H1 (cell line): ENCODE results near the gene GADD45A. TPM values are rescaled to one million over a fixed set of nuclear protein-coding genes. Genes with fewer than 3 reads are reported as not detected.

Source experiments
- CTCF ChIA-PET: fragments of 300-600 bp; sonication (Branson Sonifier 250); formaldehyde crosslinking; loops from one replicate; lab custom pipeline; 2021; ENCODE audit not compliant: partially characterized antibody; lab: Charles Lee
- POLR2A ChIA-PET: fragments of 300-600 bp; sonication (Branson Sonifier 250); formaldehyde crosslinking; loops from one replicate; lab custom pipeline; 2021; ENCODE audit warnings: inconsistent platforms; ENCODE audit not compliant: partially characterized antibody; lab: Charles Lee
- DNase-seq, 2 experiments: peaks; one replicate each; pipeline versions ENCODE4 v3.0.0 to v3.0.0-alpha.2; 2010 to 2022; ENCODE audit warnings: low spot score in 2 of 2, low read depth in 1 of 2, mixed read lengths in 1 of 2
- FAIRE-seq: peaks from 2 replicates; lab custom pipeline; 2011; peaks lifted over from hg19 to GRCh38; lab: Jason Lieb, UNC
- H2AFZ ChIP-seq: 2 replicates; pipeline ENCODE4 v1.8.1; 2012; ENCODE audit warnings: low read length, inconsistent platforms
- H2AK5ac ChIP-seq: 2 replicates; pipeline ENCODE4 v1.6.1; 2013; ENCODE audit warnings: low read depth, low read length
- H2BK120ac ChIP-seq: replicated peaks from 2 replicates; pipeline ENCODE3; 2013; ENCODE audit warnings: low read depth, low read length, inconsistent platforms
- H2BK12ac ChIP-seq: 2 replicates; pipeline ENCODE4 v1.6.1; 2013; ENCODE audit warnings: low read depth, low read length
- H2BK15ac ChIP-seq: 2 replicates; pipeline ENCODE4 v1.6.1; 2013; ENCODE audit warnings: low read length
- H2BK20ac ChIP-seq: 2 replicates; pipeline ENCODE4 v1.6.1; 2013; ENCODE audit warnings: low read length
- H2BK5ac ChIP-seq: 2 replicates; pipeline ENCODE4 v1.6.1; 2013; ENCODE audit warnings: low read depth, low read length
- H3K14ac ChIP-seq: 2 replicates; pipeline ENCODE4 v1.6.1; 2013; ENCODE audit warnings: inconsistent platforms; ENCODE audit not compliant: insufficient read length
- H3K18ac ChIP-seq: 2 replicates; pipeline ENCODE4 v1.6.1; 2013; ENCODE audit warnings: low read length; ENCODE audit errors: extremely low read depth
- H3K23ac ChIP-seq: 2 replicates; pipeline ENCODE4 v1.6.1; 2013; ENCODE audit warnings: inconsistent platforms; ENCODE audit not compliant: insufficient read length
- H3K23me2 ChIP-seq: 2 replicates; pipeline ENCODE4 v1.6.1; 2013; ENCODE audit warnings: low read depth, low read length
- H3K27ac ChIP-seq: 2 replicates; pipeline ENCODE4 v1.6.1; 2011; ENCODE audit warnings: low read depth, low read length, inconsistent platforms
- H3K27me3 ChIP-seq, 4 experiments: replicated peaks in 1 of 4; 1 replicate in 1 of 4; 2 replicates in 3 of 4; pipeline versions ENCODE4 v1.6.1 to v1.8.1; 2011 to 2013; ENCODE audit warnings: low read length in 3 of 4, mild to moderate bottlenecking in 3 of 4, inconsistent platforms in 2 of 4, mixed read lengths in 2 of 4, moderate library complexity in 1 of 4; ENCODE audit not compliant: control insufficient read depth in 3 of 4, insufficient read depth in 3 of 4; ENCODE audit errors: extremely low read depth in 1 of 4
- H3K36me3 ChIP-seq, 4 experiments: 2 replicates each; pipeline versions ENCODE4 v1.6.1 to v1.8.1; 2011 to 2013; ENCODE audit warnings: mild to moderate bottlenecking in 4 of 4, low read length in 3 of 4, moderate library complexity in 2 of 4, control low read depth in 1 of 4, inconsistent platforms in 1 of 4; ENCODE audit not compliant: insufficient read depth in 4 of 4, control insufficient read depth in 2 of 4
- H3K4ac ChIP-seq: replicated peaks from 2 replicates; pipeline ENCODE3; 2013; ENCODE audit warnings: low read length, low read depth, mixed read lengths, inconsistent platforms; ENCODE audit not compliant: insufficient read length
- H3K4me1 ChIP-seq, 4 experiments: replicated peaks in 1 of 4; 1 replicate in 1 of 4; 2 replicates in 3 of 4; pipeline versions ENCODE4 v1.6.1 to v1.8.1; 2011 to 2013; ENCODE audit warnings: low read length in 3 of 4, inconsistent platforms in 2 of 4, mixed read lengths in 1 of 4; ENCODE audit not compliant: insufficient read depth in 4 of 4, control insufficient read depth in 3 of 4
- H3K4me2 ChIP-seq, 2 experiments: 2 replicates each; pipeline versions ENCODE4 v1.6.1 to v1.8.1; 2011 to 2013; ENCODE audit warnings: low read depth in 2 of 2, low read length in 2 of 2, control low read depth in 1 of 2, inconsistent platforms in 1 of 2, mild to moderate bottlenecking in 1 of 2; ENCODE audit not compliant: insufficient read depth in 1 of 2
- H3K4me3 ChIP-seq, 4 experiments: fragments of 200-600, 300-600 bp in 1 of 4; sonication (generic), shearing (Covaris generic), sonication (Bioruptor Twin) in 1 of 4; 2 replicates each; pipeline versions ENCODE4 v1.5.1 to v1.8.1; 2011 to 2016; ENCODE audit warnings: low read length in 4 of 4, low read depth in 3 of 4, control low read depth in 2 of 4, inconsistent platforms in 2 of 4, mild to moderate bottlenecking in 2 of 4, mixed read lengths in 1 of 4, moderate library complexity in 1 of 4; ENCODE audit not compliant: insufficient read depth in 2 of 4; ENCODE audit errors: extremely low read depth in 1 of 4
- H3K56ac ChIP-seq: replicated peaks from 2 replicates; pipeline ENCODE3; 2013; ENCODE audit warnings: low read depth, mild to moderate bottlenecking, mixed read lengths, low read length, inconsistent platforms; ENCODE audit not compliant: insufficient read length
- H3K79me1 ChIP-seq: 2 replicates; pipeline ENCODE4 v1.6.1; 2013; ENCODE audit warnings: low read depth, low read length, control low read depth
- H3K79me2 ChIP-seq, 2 experiments: 2 replicates each; pipeline versions ENCODE4 v1.6.1 to v1.8.1; 2012 to 2013; ENCODE audit warnings: low read length in 2 of 2, mild to moderate bottlenecking in 2 of 2, inconsistent platforms in 1 of 2; ENCODE audit not compliant: insufficient read depth in 2 of 2, control insufficient read depth in 1 of 2
- H3K9ac ChIP-seq, 4 experiments: replicated peaks in 1 of 4; 1 replicate in 1 of 4; 2 replicates in 3 of 4; pipeline versions ENCODE4 v1.6.1 to v1.8.1; 2011 to 2013; ENCODE audit warnings: low read depth in 3 of 4, low read length in 3 of 4, control low read depth in 2 of 4, mild to moderate bottlenecking in 2 of 4, moderate library complexity in 2 of 4, inconsistent platforms in 1 of 4; ENCODE audit errors: extremely low read depth in 1 of 4
- H3K9me3 ChIP-seq, 2 experiments: 2 replicates each; pipeline versions ENCODE4 v1.6.1 to v1.8.1; 2012 to 2013; ENCODE audit warnings: mild to moderate bottlenecking in 2 of 2, moderate library complexity in 2 of 2, control low read depth in 1 of 2, inconsistent platforms in 1 of 2, low read depth in 1 of 2, low read length in 1 of 2, mixed read lengths in 1 of 2; ENCODE audit not compliant: insufficient read depth in 2 of 2
- H4K20me1 ChIP-seq, 2 experiments: replicated peaks in 1 of 2; 2 replicates each; pipeline versions ENCODE3 to v1.8.1; 2011 to 2013; ENCODE audit warnings: inconsistent platforms in 2 of 2, low read length in 2 of 2, mild to moderate bottlenecking in 1 of 2; ENCODE audit not compliant: insufficient read depth in 2 of 2, control insufficient read depth in 1 of 2
- H4K5ac ChIP-seq: 2 replicates; pipeline ENCODE4 v1.6.1; 2013; ENCODE audit warnings: low read length, low read depth, mixed read lengths, inconsistent platforms; ENCODE audit not compliant: insufficient read length
- H4K8ac ChIP-seq: 2 replicates; pipeline ENCODE4 v1.8.0; 2013; ENCODE audit warnings: mild to moderate bottlenecking, moderate library complexity, low read length, inconsistent platforms; ENCODE audit not compliant: insufficient read depth; ENCODE audit errors: extremely low read depth
- H4K91ac ChIP-seq: replicated peaks from 2 replicates; pipeline ENCODE3; 2013; ENCODE audit warnings: low read length, mixed read lengths, inconsistent platforms; ENCODE audit not compliant: insufficient read length
- ASH2L ChIP-seq: fragments of 200-600, 300-600 bp; sonication (generic); IDR thresholded peaks from one replicate; pipeline ENCODE4 v1.7.1; 2017; ENCODE audit warnings: low read length
- ATF2 ChIP-seq: IDR thresholded peaks from 2 replicates; pipeline ENCODE4 v1.6.1; 2012; ENCODE audit warnings: low read length, inconsistent platforms
- BACH1 ChIP-seq: IDR thresholded peaks from 2 replicates; pipeline ENCODE4 v1.6.1; 2012; ENCODE audit warnings: low read length, improper control_type of control experiment
- KDM4A ChIP-seq: IDR thresholded peaks from one replicate; pipeline ENCODE4 v1.7.1; 2012; ENCODE audit warnings: low read depth, mild to moderate bottlenecking, moderate library complexity, low read length, inconsistent platforms; ENCODE audit not compliant: severe bottlenecking
- NANOG ChIP-seq: IDR thresholded peaks from 2 replicates; pipeline ENCODE4 v1.6.1; 2011; ENCODE audit warnings: low read length, low read depth, mild to moderate bottlenecking, inconsistent platforms; ENCODE audit not compliant: insufficient read depth, poor library complexity, severe bottlenecking
- WGBS, 2 experiments: shearing (Covaris generic) in 1 of 2; methylation state at CpG; one replicate each; pipeline versions ENCODE4 v1.1.6 to v1.1.7; 2013 to 2015; ENCODE audit warnings: low lambda C conversion rate in 2 of 2, mixed read lengths in 2 of 2, inconsistent platforms in 1 of 2, low coverage in 1 of 2, missing lambda C conversion rate in 1 of 2; ENCODE audit not compliant: insufficient replicate concordance in 2 of 2, insufficient coverage in 1 of 2, insufficient read length in 1 of 2; ENCODE audit errors: extremely low coverage in 1 of 2, missing lambda C conversion rate in 1 of 2; 5-methylcytosine and 5-hydroxymethylcytosine counted together
- polyA plus RNA-seq, 7 experiments: library from polyadenylated mRNA; depleted of rRNA in 3 of 7; stranded (reverse) in 5 of 7; unstranded in 2 of 7; fragments of >200 nt in 5 of 7; fragments of 200-250 nt in 2 of 7; gene quantifications; 1 replicate in 5 of 7; 2 replicates in 1 of 7; 4 replicates in 1 of 7; pipeline versions ENCODE4 v1.2.1 to v1.2.3, GENCODE V29; 2011 to 2013; ENCODE audit warnings: missing spikeins in 2 of 7, mixed read lengths in 2 of 7
- total RNA-seq: library from RNA; stranded (reverse); fragmentation: NEBNext Ultra II Directional; extraction: Animal tissue kit (Norgen Biotek cat#: 25700); gene quantifications from 2 replicates; pipeline ENCODE4 v1.2.1, GENCODE V29; 2021

The GADD45A gene
- total and polyA plus RNA-seq, 2 of the 8 experiments (the other 6 are each of a cell fraction or from before 2014, with no cell fraction given), result 7.6 to 15.6 TPM

- Histone ChIP-seq H2AFZ (no peak overlapping the region), H3K79me1 (0 out of 2 replicates have a peak, but pooled peaks cover 2% of the 10 kb centered on the region), H3K23me2 (no peaks in the 10 kb centered on the region), H2BK12ac (no peak overlapping the region), H3K23ac (no peak overlapping the region), H3K4me3 (no peak overlapping the region), H3K79me2 (no peaks in the 10 kb centered on the region), H3K36me3 (no peaks in the 10 kb centered on the region), H3K9me3 (no peaks in the 10 kb centered on the region), H3K4ac (no peak overlapping the region), H3K27me3 (no peaks in the 10 kb centered on the region), H3K18ac (no peak overlapping the region), H4K5ac (no peak overlapping the region), H2AK5ac (no peak overlapping the region), H4K20me1 (no peaks in the 10 kb centered on the region), H2BK15ac (no peak overlapping the region), H2BK5ac (no peak overlapping the region), H3K4me2 (no peak overlapping the region), H4K91ac (no peak overlapping the region), H3K4me1 (peaks cover 0 to 7% (median 3%) of the 10 kb centered on the region in 4 experiments; a peak in 3 of 7 replicates), H4K8ac (no peak overlapping the region), H3K27ac (no peak overlapping the region), H2BK120ac (no peak overlapping the region), H3K9ac (no peak overlapping the region), H3K56ac (no peak overlapping the region), H2BK20ac (no peak overlapping the region), H3K14ac (no peak overlapping the region)
- WGBS, 2 experiments, result 58% methylated on average over 1 of the region's 1 CpG; no CpG with 5 or more reads in 1 of the 2 experiments
- DNase-seq, result no peak
- TF ChIP-seq ASH2L, result no peak
- TF ChIP-seq BACH1, result no peak
- no peak for TF ChIP-seq ATF2
- no peak for TF ChIP-seq NANOG
- TF ChIP-seq KDM4A, result no peak
- ChIA-PET POLR2A (interaction anchor here (0.6 kb wide), 1 partner anchor 15 kb away, joined by 3 read pairs; no protein-coding TSS in a partner anchor), CTCF (interaction anchor here (1.5 kb wide), 1 partner anchor 21 kb away, joined by 3 read pairs; no protein-coding TSS in a partner anchor)
- no peak for FAIRE-seq
These were observed 38.1 kb downstream of the GADD45A start for GRCh38 chr1:67723126-67723525.
